SU-DHL-6 (cell line): ENCODE data around the gene NTSR1.

Experiments
- H2AFZ ChIP-seq: fragments of 200-600 bp; sonication (generic); 2 replicates; pipeline ENCODE4 v1.6.1; 2014; ENCODE audit warnings: low read depth, mild to moderate bottlenecking, moderate library complexity, mixed read lengths, antibody characterized with exemption, low read length; ENCODE audit not compliant: severe bottlenecking
- H3F3A ChIP-seq: fragments of 200-600 bp; shearing (Covaris generic); 2 replicates; pipeline ENCODE4 v1.6.0; 2016; ENCODE audit warnings: antibody characterized with exemption, mild to moderate bottlenecking; ENCODE audit not compliant: insufficient read depth
- H3K27ac ChIP-seq: fragments of 200-600 bp; sonication (generic); 2 replicates; pipeline ENCODE4 v1.5.1; 2016; ENCODE audit warnings: low read depth, mild to moderate bottlenecking, low read length, moderate library complexity, mixed read lengths
- H3K27me3 ChIP-seq: fragments of 200-600 bp; sonication (generic), shearing (Covaris generic); 2 replicates; pipeline ENCODE4 v1.6.0; 2014; ENCODE audit warnings: mild to moderate bottlenecking, low read length
- H3K36me3 ChIP-seq: fragments of 200-600 bp; sonication (generic); 2 replicates; pipeline ENCODE4 v1.6.1; 2014; ENCODE audit warnings: mild to moderate bottlenecking, low read length, mixed read lengths
- H3K4me2 ChIP-seq: fragments of 300-600, 200-600 bp; shearing (Covaris generic), sonication (generic); 2 replicates; pipeline ENCODE4 v1.6.0; 2014; ENCODE audit warnings: low read length, low read depth, mild to moderate bottlenecking; ENCODE audit not compliant: poor library complexity, severe bottlenecking
- H3K4me3 ChIP-seq: fragments of 200-600 bp; sonication (generic); 2 replicates; pipeline ENCODE4 v1.5.1; 2014; ENCODE audit warnings: antibody characterized with exemption, low read length, mild to moderate bottlenecking, mixed read lengths; ENCODE audit not compliant: insufficient read depth, poor library complexity, severe bottlenecking
- H3K79me2 ChIP-seq: fragments of 200-600 bp; sonication (generic); 2 replicates; pipeline ENCODE4 v1.6.1; 2014; ENCODE audit warnings: mild to moderate bottlenecking, low read length, moderate library complexity; ENCODE audit not compliant: insufficient read depth
- H3K9ac ChIP-seq: fragments of 200-600 bp; sonication (generic); 2 replicates; pipeline ENCODE4 v1.7.0; 2014; ENCODE audit warnings: mild to moderate bottlenecking, low read length
- H3K9me2 ChIP-seq: fragments of 200-600 bp; sonication (generic); replicated peaks from 2 replicates; pipeline ENCODE4 v1.6.1; 2014; ENCODE audit warnings: low read length; ENCODE audit not compliant: insufficient read depth
- H3K9me3 ChIP-seq: fragments of 200-600 bp; sonication (generic); 2 replicates; pipeline ENCODE4 v1.6.1; 2014; ENCODE audit warnings: low read length, mixed read lengths; ENCODE audit not compliant: insufficient read depth
- H4K20me1 ChIP-seq: fragments of 200-600 bp; sonication (generic); 2 replicates; pipeline ENCODE4 v1.6.1; 2014; ENCODE audit warnings: low read depth, mild to moderate bottlenecking, antibody characterized with exemption, low read length, moderate library complexity, mixed read lengths
- EZH2phosphoT487 ChIP-seq: fragments of 200-600 bp; sonication (generic), shearing (Covaris generic); conservative IDR thresholded peaks from 2 replicates; pipeline ENCODE4 v1.6.1; 2018; ENCODE audit warnings: mild to moderate bottlenecking, antibody characterized with exemption, low read length, moderate library complexity, mixed read lengths
- TF ChIP-seq, protein P1 (sequence below): fragments of 200-600 bp; sonication (generic); IDR thresholded peaks from one replicate; pipeline ENCODE4 v1.5.1; 2017; ENCODE audit warnings: antibody characterized with exemption, mild to moderate bottlenecking, low read length, moderate library complexity; ENCODE audit not compliant: insufficient read depth, poor library complexity, severe bottlenecking

NTSR1 gene

DNA sequence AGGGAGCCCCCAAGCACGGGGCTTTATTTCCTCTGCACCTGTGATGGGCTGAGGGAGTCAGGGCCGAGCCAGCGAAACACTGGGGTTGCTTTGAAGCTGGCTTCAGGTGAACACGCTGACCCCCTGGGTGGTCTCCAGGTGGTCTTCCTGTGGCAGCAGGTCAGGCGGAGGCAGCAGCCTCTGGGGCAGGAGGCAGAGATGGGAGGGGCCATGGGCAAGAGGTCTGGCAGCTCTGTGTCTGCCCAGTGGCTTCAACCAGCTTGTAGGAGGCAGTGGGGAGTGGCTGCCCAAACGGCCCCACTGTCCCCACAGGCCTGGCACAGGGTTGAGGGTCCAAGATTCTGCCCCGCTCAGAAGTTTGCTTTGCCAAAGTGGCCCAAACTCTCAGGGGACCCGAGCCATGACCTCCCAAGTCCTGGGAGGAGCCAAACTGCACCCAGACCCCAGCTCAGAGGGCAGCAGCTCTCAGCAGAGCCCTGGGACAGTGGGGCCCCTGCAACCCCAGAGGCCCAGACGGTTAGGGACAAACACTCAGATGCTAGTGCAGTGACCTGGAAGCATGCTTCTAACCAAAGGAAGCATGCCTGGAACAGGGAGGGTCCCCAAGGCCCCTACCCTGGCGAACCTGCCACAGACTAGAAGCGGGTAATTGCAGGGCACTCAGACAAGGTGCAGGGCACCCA, 15.3 kb downstream of the NTSR1 start:
- H4K20me1 ChIP-seq, result no peaks in the 10 kb centered on the region
- H3K27me3 ChIP-seq, result no peaks in the 10 kb centered on the region; the same call in 1 of the 2 replicates

DNA sequence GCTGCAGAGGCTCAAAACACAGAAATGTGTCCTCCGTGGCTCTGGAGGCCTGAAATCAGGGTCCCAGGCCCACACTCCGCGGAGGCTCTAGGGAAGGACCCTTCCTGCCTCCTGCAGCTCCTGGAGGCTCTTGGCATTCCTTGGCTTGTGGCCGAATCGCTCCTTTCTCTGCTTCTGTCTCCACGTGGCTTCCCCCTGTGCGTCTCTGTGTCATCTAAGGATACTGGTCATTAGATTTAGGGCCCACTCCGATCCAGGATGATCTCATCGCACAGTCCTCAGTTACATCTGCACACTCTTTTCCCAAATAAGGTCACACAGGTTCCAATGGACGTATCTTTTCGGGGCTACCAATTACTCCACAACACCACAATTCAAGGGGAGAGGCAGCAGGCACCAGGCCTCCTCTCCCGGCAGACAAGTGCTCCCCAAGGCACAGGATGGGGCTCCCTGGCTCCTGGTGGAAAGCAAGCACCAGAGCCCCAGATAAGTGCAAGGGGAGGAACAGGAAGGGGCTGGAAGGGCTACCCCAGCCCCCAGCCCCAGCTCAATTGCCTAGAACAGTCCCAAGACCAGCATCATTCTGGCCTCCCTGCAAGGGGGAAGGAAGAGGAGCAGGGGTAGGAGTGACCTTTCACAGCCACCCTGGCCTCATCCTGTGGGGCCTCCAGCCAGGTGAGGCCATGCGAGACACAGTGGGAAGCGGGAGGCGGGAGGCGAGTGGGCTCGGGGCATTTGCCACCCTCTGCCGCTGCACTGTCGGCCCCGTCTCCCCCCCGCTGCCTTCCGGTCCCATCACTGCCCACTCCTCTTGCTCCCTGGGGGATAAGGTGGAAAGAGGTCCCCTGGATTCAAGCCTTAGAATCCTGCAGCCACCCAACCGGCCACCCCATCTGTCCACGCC, 16.3 kb downstream of the NTSR1 start:
- H3K4me3 ChIP-seq, result no peak overlapping the region
- H3K9ac ChIP-seq, result no peak overlapping the region
- no peak for TF ChIP-seq EZH2phosphoT487
- TF ChIP-seq, protein P1, sequence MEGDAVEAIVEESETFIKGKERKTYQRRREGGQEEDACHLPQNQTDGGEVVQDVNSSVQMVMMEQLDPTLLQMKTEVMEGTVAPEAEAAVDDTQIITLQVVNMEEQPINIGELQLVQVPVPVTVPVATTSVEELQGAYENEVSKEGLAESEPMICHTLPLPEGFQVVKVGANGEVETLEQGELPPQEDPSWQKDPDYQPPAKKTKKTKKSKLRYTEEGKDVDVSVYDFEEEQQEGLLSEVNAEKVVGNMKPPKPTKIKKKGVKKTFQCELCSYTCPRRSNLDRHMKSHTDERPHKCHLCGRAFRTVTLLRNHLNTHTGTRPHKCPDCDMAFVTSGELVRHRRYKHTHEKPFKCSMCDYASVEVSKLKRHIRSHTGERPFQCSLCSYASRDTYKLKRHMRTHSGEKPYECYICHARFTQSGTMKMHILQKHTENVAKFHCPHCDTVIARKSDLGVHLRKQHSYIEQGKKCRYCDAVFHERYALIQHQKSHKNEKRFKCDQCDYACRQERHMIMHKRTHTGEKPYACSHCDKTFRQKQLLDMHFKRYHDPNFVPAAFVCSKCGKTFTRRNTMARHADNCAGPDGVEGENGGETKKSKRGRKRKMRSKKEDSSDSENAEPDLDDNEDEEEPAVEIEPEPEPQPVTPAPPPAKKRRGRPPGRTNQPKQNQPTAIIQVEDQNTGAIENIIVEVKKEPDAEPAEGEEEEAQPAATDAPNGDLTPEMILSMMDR, result no peak
- no peaks in the 10 kb centered on the region for H3F3A ChIP-seq
- no peak overlapping the region for H2AFZ ChIP-seq
- H3K36me3 ChIP-seq, result no peaks in the 10 kb centered on the region; the same call in 1 of the 2 replicates
- peaks cover 12% of the 10 kb centered on the region; the same call in 1 of the 2 replicates for H3K9me3 ChIP-seq
- H3K27me3 ChIP-seq, result no peaks in the 10 kb centered on the region; the same call in 1 of the 2 replicates
- H4K20me1 ChIP-seq, result no peaks in the 10 kb centered on the region
- H3K4me2 ChIP-seq, result no peak overlapping the region
- H3K27ac ChIP-seq, result no peak overlapping the region
- H3K9me2 ChIP-seq, result no peaks in the 10 kb centered on the region
- H3K79me2 ChIP-seq, result no peaks in the 10 kb centered on the region

More for the DNA sequence above, 15.3 kb downstream of the NTSR1 start:
- no peaks in the 10 kb centered on the region for H3F3A ChIP-seq
- H3K27ac ChIP-seq, result no peak overlapping the region
- H3K9me3 ChIP-seq, result peaks cover 12% of the 10 kb centered on the region; the same call in 1 of the 2 replicates
- H3K9ac ChIP-seq, result no peak overlapping the region
- no peak overlapping the region for H3K4me2 ChIP-seq
- no peaks in the 10 kb centered on the region; the same call in 1 of the 2 replicates for H3K36me3 ChIP-seq
- no peaks in the 10 kb centered on the region for H3K9me2 ChIP-seq
- TF ChIP-seq EZH2phosphoT487, result no peak
- TF ChIP-seq, protein P1, result no peak
- H3K4me3 ChIP-seq, result no peak overlapping the region
- no peak overlapping the region for H2AFZ ChIP-seq
- H3K79me2 ChIP-seq, result no peaks in the 10 kb centered on the region

DNA sequence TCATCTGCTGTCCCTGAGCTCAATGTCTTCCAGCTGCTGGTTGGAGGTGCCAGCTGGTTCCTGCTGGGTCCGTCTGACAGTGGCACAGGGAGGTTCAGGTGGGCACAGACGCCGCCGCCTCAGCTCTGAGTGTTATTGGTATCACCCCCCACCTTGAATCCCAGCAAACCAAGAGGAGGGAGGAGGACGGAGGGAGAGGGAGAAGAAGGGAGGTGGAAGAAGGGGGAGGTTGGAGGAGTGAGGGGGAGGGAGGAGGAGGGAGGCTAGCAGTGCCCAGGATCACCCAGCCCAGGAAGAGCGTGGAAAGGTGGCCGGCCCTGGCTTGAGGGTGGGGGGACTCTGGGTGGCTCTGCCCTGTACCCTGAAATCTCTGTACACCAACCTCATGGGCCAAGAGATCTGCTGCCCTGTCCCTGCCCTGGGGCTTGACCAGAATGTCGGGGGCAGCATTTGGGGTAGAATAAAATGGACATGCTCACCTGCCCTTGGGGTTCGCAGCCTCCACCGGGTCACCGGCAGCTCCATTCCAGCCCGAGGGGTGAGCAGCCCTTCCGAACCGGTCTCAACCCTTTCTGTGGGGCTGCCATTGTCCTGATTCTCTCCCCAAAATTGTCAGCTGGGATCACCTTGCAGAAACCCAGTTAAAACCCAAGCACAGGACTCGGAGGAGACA, 17.1 kb downstream of the NTSR1 start:
- Histone ChIP-seq H3K27me3 (no peaks in the 10 kb centered on the region; the same call in 1 of the 2 replicates), H3K9me3 (peaks cover 7% of the 10 kb centered on the region; the same call in 1 of the 2 replicates), H3F3A (no peaks in the 10 kb centered on the region), H3K4me3 (no peak overlapping the region), H3K9ac (no peak overlapping the region), H3K4me2 (no peak overlapping the region), H3K79me2 (no peaks in the 10 kb centered on the region), H4K20me1 (no peaks in the 10 kb centered on the region), H3K36me3 (no peaks in the 10 kb centered on the region), H2AFZ (no peak overlapping the region), H3K9me2 (no peaks in the 10 kb centered on the region), H3K27ac (no peak overlapping the region)
- TF ChIP-seq, protein P1, result no peak
- TF ChIP-seq EZH2phosphoT487, result no peak
